HCT116 (cell line): ENCODE measurements around the gene SBF2. TPM values are rescaled to one million over a fixed set of nuclear protein-coding genes. Genes with fewer than 3 reads are reported as not detected.

Experiments used
- ATAC-seq: fragments of 200-7000 bp; cut with Tn5 transposase; 2 replicates; pipeline ENCODE4 v1.9.1; 2020; ENCODE audit warnings: mild to moderate bottlenecking, moderate library complexity
- BruUV-seq: library from RNA; stranded (reverse); fragments of 400-500 nt; replicated peaks from 2 replicates; lab custom pipeline; 2021; lab: Mats Ljungman, UMichigan
- CTCF ChIA-PET: fragments of 300-600 bp; sonication (Branson Sonifier 250); formaldehyde crosslinking; loops from one replicate; lab custom pipeline; 2021; ENCODE audit warnings: antibody characterized with exemption; lab: Charles Lee
- POLR2A ChIA-PET: fragments of 300-600, 350-600 bp; sonication (Branson Sonifier 250); formaldehyde crosslinking; loops from one replicate; lab custom pipeline; 2021; ENCODE audit warnings: antibody characterized with exemption; lab: Charles Lee
- RAD21 ChIA-PET, 2 experiments: fragments of 300-600 bp; sonication (Branson Sonifier 250); formaldehyde crosslinking; loops; one replicate each; lab custom pipeline; 2023; ENCODE audit warnings: low total read pairs in 2 of 2; ENCODE audit not compliant: uncharacterized antibody in 2 of 2, unreplicated experiment in 2 of 2, low non-redundant PET in 1 of 2; lab: Charles Lee
- DNase-seq: peaks from one replicate; pipeline ENCODE4 v3.0.0-alpha.2; 2010; ENCODE audit warnings: low read depth, low spot score
- H2AFZ ChIP-seq: fragments of 200-600 bp; shearing (Covaris generic), sonication (generic); 2 replicates; pipeline ENCODE4 v1.6.1; 2017; ENCODE audit warnings: low read depth, mixed run types, mixed read lengths, antibody characterized with exemption, low read length; ENCODE audit not compliant: poor library complexity, severe bottlenecking
- H3K27ac ChIP-seq: 2 replicates; pipeline ENCODE4 v1.5.1; 2012; ENCODE audit warnings: low read depth, low read length
- H3K27me3 ChIP-seq: fragments of 200-600 bp; sonication (generic); 2 replicates; pipeline ENCODE4 v1.6.1; 2016; ENCODE audit warnings: mixed run types, low read length, mixed read lengths; ENCODE audit not compliant: insufficient read depth
- H3K36me3 ChIP-seq, 2 experiments: fragments of 200-500 bp in 1 of 2; fragments of 200-600 bp in 1 of 2; sonication (Bioruptor generic) in 1 of 2; sonication (generic) in 1 of 2; 2 replicates each; pipeline versions ENCODE4 v1.5.1 to v1.6.1; 2014 to 2016; ENCODE audit warnings: low read length in 2 of 2, inconsistent platforms in 1 of 2, mixed read lengths in 1 of 2, mixed run types in 1 of 2; ENCODE audit not compliant: insufficient read depth in 2 of 2, control insufficient read depth in 1 of 2
- H3K4me1 ChIP-seq, 2 experiments: fragments of 200-600 bp in 1 of 2; sonication (generic) in 1 of 2; 2 replicates each; pipeline versions ENCODE4 v1.5.1 to v1.6.1; 2012 to 2017; ENCODE audit warnings: low read length in 2 of 2, inconsistent platforms in 1 of 2, mild to moderate bottlenecking in 1 of 2, mixed read lengths in 1 of 2, mixed run types in 1 of 2, moderate library complexity in 1 of 2; ENCODE audit not compliant: insufficient read depth in 2 of 2, control insufficient read depth in 1 of 2
- H3K4me2 ChIP-seq: fragments of 200-600 bp; sonication (generic); 2 replicates; pipeline ENCODE4 v1.6.1; 2017; ENCODE audit warnings: mixed run types, low read length, mixed read lengths
- H3K4me3 ChIP-seq, 2 experiments: fragments of 200-600 bp in 1 of 2; sonication (generic) in 1 of 2; replicated peaks in 1 of 2; 2 replicates each; pipeline ENCODE4 v1.5.1; 2011 to 2016; ENCODE audit warnings: low read length in 2 of 2, control low read depth in 1 of 2, low read depth in 1 of 2, mild to moderate bottlenecking in 1 of 2, mixed read lengths in 1 of 2, mixed run types in 1 of 2
- H3K79me2 ChIP-seq: fragments of 200-600 bp; sonication (generic); 2 replicates; pipeline ENCODE4 v1.6.1; 2017; ENCODE audit warnings: mild to moderate bottlenecking, mixed run types, low read length, moderate library complexity, mixed read lengths; ENCODE audit not compliant: insufficient read depth
- H3K9ac ChIP-seq: fragments of 200-600 bp; sonication (generic); 2 replicates; pipeline ENCODE4 v1.6.1; 2016; ENCODE audit warnings: low read length, mixed read lengths
- H3K9me2 ChIP-seq: fragments of 200-600 bp; sonication (generic), shearing (Covaris generic); 2 replicates; pipeline ENCODE4 v1.6.1; 2017; ENCODE audit warnings: mixed run types, mild to moderate bottlenecking, moderate library complexity; ENCODE audit not compliant: insufficient read depth
- H3K9me3 ChIP-seq, 2 experiments: fragments of 200-500 bp in 1 of 2; fragments of 200-600 bp in 1 of 2; sonication (Bioruptor generic) in 1 of 2; sonication (generic) in 1 of 2; 2 replicates each; pipeline ENCODE4 v1.6.1; 2014 to 2017; ENCODE audit warnings: low read length in 2 of 2, mixed read lengths in 2 of 2, inconsistent platforms in 1 of 2, low read depth in 1 of 2, mild to moderate bottlenecking in 1 of 2, mixed run types in 1 of 2, moderate library complexity in 1 of 2; ENCODE audit not compliant: control insufficient read depth in 1 of 2, insufficient read depth in 1 of 2
- H4K20me1 ChIP-seq: fragments of 200-600 bp; sonication (generic), shearing (Covaris generic); 2 replicates; pipeline ENCODE4 v1.6.1; 2017; ENCODE audit warnings: mixed run types, mild to moderate bottlenecking, moderate library complexity; ENCODE audit not compliant: insufficient read depth
- CBX3 ChIP-seq: IDR thresholded peaks from 2 replicates; pipeline ENCODE4 v1.6.1; 2012; ENCODE audit warnings: low read depth
- ELF1 ChIP-seq: IDR thresholded peaks from 2 replicates; pipeline ENCODE4 v1.6.1; 2012; ENCODE audit warnings: low read depth, borderline replicate concordance
- EZH2phosphoT487 ChIP-seq: fragments of 200-600 bp; IDR thresholded peaks from 2 replicates; pipeline ENCODE4 v1.6.1; 2018; ENCODE audit warnings: antibody characterized with exemption, borderline replicate concordance
- FOSL1 ChIP-seq: IDR thresholded peaks from 2 replicates; pipeline ENCODE4 v1.6.1; 2012; ENCODE audit warnings: low read depth
- JUND ChIP-seq: IDR thresholded peaks from 2 replicates; pipeline ENCODE4 v1.6.1; 2012
- POLR2A ChIP-seq: IDR thresholded peaks from 2 replicates; pipeline ENCODE4 v1.7.0; 2011; ENCODE audit warnings: borderline replicate concordance; ENCODE audit not compliant: insufficient read depth, insufficient read length; ENCODE audit errors: extremely low read depth
- RAD21 ChIP-seq: IDR thresholded peaks from 2 replicates; pipeline ENCODE4 v1.6.1; 2012; ENCODE audit warnings: low read depth, mild to moderate bottlenecking
- SIN3A ChIP-seq: IDR thresholded peaks from 2 replicates; pipeline ENCODE4 v1.6.1; 2012; ENCODE audit warnings: low read depth
- SP1 ChIP-seq: IDR thresholded peaks from 2 replicates; pipeline ENCODE4 v1.6.1; 2012; ENCODE audit warnings: low read depth
- SRF ChIP-seq: IDR thresholded peaks from 2 replicates; pipeline ENCODE4 v1.6.1; 2012; ENCODE audit warnings: low read depth
- TCF7L2 ChIP-seq: IDR thresholded peaks from 2 replicates; pipeline ENCODE4 v1.7.0; 2011; ENCODE audit warnings: borderline replicate concordance, inconsistent platforms; ENCODE audit not compliant: insufficient read depth, insufficient read length; ENCODE audit errors: extremely low read depth
- YY1 ChIP-seq: IDR thresholded peaks from 2 replicates; pipeline ENCODE4 v1.6.1; 2011; ENCODE audit warnings: low read length, low read depth, moderate library complexity, mild to moderate bottlenecking; ENCODE audit not compliant: insufficient replicate concordance; ENCODE audit errors: extremely low read depth
- ZFX ChIP-seq: fragments of 450-650 bp; IDR thresholded peaks from 2 replicates; pipeline ENCODE4 v1.6.1; 2017
- intact Hi-C: fragments of 100-400 bp; cut with micrococcal nuclease; formaldehyde crosslinking; loops from 2 replicates; pipeline ENCODE4 v1.10.0; 2022
- total RNA-seq: library from RNA; stranded (reverse); gene quantifications from one replicate; pipeline ENCODE4 v1.2.1, GENCODE V29; 2021; ENCODE audit not compliant: unreplicated experiment
- TF ChIP-seq, protein P1 (sequence below): IDR thresholded peaks from 2 replicates; pipeline ENCODE4 v1.6.1; 2011; ENCODE audit warnings: mild to moderate bottlenecking, low read length, moderate library complexity; ENCODE audit not compliant: insufficient replicate concordance; ENCODE audit errors: extremely low read depth
- TF ChIP-seq, protein P2 (sequence below), 3 experiments: fragments of 200-600 bp in 1 of 3; sonication (generic) in 1 of 3; IDR thresholded peaks in 2 of 3; conservative IDR thresholded peaks in 1 of 3; 2 replicates each; pipeline ENCODE4 v1.5.1; 2012 to 2017; ENCODE audit warnings: low read depth in 2 of 3, low read length in 2 of 3, antibody characterized with exemption in 1 of 3, borderline replicate concordance in 1 of 3, control low read depth in 1 of 3, mild to moderate bottlenecking in 1 of 3, mixed read lengths in 1 of 3, mixed run types in 1 of 3, moderate library complexity in 1 of 3; ENCODE audit not compliant: insufficient read depth in 1 of 3
- TF ChIP-seq, protein P3 (sequence below): IDR thresholded peaks from 2 replicates; pipeline ENCODE4 v1.6.1; 2012

SBF2 gene
- total RNA-seq, 1 experiment from 2014 or later, result 35.0 TPM

DNA sequence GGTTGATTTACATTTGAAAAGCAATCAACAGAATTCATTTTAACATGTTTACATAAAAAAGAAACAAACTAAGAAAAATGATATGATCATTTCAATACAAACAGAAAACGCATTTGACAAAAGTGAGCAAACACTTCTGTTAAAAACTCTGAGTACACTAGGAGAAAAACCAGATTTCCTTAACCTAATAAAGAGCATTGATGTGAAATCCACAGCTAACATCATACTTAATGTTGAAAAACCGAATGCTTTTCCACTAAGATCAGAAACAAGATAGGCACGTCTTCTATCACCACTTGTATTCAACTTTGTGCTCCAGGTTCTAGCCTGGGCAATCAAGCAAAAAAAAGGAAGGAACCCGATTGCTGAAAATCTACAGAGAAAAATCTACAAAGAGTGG is 227.6 kb downstream of the SBF2 start (continued):
- TF ChIP-seq, protein P1, sequence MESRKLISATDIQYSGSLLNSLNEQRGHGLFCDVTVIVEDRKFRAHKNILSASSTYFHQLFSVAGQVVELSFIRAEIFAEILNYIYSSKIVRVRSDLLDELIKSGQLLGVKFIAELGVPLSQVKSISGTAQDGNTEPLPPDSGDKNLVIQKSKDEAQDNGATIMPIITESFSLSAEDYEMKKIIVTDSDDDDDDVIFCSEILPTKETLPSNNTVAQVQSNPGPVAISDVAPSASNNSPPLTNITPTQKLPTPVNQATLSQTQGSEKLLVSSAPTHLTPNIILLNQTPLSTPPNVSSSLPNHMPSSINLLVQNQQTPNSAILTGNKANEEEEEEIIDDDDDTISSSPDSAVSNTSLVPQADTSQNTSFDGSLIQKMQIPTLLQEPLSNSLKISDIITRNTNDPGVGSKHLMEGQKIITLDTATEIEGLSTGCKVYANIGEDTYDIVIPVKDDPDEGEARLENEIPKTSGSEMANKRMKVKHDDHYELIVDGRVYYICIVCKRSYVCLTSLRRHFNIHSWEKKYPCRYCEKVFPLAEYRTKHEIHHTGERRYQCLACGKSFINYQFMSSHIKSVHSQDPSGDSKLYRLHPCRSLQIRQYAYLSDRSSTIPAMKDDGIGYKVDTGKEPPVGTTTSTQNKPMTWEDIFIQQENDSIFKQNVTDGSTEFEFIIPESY, result no peak
- TF ChIP-seq, protein P2, sequence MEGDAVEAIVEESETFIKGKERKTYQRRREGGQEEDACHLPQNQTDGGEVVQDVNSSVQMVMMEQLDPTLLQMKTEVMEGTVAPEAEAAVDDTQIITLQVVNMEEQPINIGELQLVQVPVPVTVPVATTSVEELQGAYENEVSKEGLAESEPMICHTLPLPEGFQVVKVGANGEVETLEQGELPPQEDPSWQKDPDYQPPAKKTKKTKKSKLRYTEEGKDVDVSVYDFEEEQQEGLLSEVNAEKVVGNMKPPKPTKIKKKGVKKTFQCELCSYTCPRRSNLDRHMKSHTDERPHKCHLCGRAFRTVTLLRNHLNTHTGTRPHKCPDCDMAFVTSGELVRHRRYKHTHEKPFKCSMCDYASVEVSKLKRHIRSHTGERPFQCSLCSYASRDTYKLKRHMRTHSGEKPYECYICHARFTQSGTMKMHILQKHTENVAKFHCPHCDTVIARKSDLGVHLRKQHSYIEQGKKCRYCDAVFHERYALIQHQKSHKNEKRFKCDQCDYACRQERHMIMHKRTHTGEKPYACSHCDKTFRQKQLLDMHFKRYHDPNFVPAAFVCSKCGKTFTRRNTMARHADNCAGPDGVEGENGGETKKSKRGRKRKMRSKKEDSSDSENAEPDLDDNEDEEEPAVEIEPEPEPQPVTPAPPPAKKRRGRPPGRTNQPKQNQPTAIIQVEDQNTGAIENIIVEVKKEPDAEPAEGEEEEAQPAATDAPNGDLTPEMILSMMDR (IDR thresholded peaks at IDR 0.05 in 2 of 3, conservative IDR thresholded peaks at IDR 0.05 in 1 of 3; ENCODE audit: borderline replicate concordance in 1 of 3, insufficient read depth in 1 of 3, low read depth in 2 of 3, low read length in 2 of 3), result no peak
- TF ChIP-seq RAD21 (no peak), JUND (no peak), ELF1 (no peak), CBX3 (no peak), SIN3A (no peak), ZFX (no peak), EZH2phosphoT487 (no peak)

DNA sequence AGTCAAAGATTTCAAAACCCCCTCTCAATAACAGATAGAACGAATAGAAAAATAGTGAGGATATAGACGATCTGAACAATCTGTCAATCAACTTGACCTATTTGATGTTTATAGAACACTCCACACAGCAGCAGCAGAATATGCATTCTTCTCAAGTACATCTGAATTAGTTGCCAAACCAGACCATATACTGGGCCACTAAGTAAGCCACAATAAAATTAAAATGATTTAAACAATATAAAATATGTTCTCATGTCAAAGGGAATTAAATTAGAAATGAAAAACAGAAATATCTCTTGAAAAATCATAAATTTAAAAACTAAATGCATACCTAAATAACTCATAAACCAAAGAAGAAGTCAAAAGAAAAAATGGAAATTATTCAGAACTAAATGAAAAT is 229.2 kb downstream of the SBF2 start:
- intact Hi-C loops, result no loop called here
- ChIA-PET CTCF (no interaction called here), POLR2A (no interaction called here), RAD21 (no interaction called here)
- H3K9me2 ChIP-seq, result no peaks in the 10 kb centered on the region
- no peak for DNase-seq
- no peak overlapping the region for H3K4me3 ChIP-seq
- H3K9me3 ChIP-seq, result no peaks in the 10 kb centered on the region
- no peak overlapping the region for H3K27ac ChIP-seq
- H3K27me3 ChIP-seq, result no peaks in the 10 kb centered on the region
- peaks cover 5% of the 10 kb centered on the region; the same call in 1 of the 2 replicates for H3K79me2 ChIP-seq
- H2AFZ ChIP-seq, result no peak overlapping the region
- no peak overlapping the region for H3K9ac ChIP-seq
- no peak overlapping the region for H3K4me2 ChIP-seq
- H3K36me3 ChIP-seq, result no peaks in the 10 kb centered on the region
- ATAC-seq, result no peak
- peaks cover 6 to 9% of the 10 kb centered on the region in 2 experiments; a peak in 3 of 4 replicates for H3K4me1 ChIP-seq
- BruUV-seq, result no TSS peak
- TF ChIP-seq RAD21 (no peak), ZFX (no peak), POLR2A (no peak), TCF7L2 (no peak), JUND (no peak), SRF (no peak), YY1 (no peak), FOSL1 (no peak), EZH2phosphoT487 (no peak), SIN3A (no peak), SP1 (no peak)
- TF ChIP-seq, protein P3, sequence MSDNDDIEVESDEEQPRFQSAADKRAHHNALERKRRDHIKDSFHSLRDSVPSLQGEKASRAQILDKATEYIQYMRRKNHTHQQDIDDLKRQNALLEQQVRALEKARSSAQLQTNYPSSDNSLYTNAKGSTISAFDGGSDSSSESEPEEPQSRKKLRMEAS, result no peak
- TF ChIP-seq, all 23 proteins: peak for 0
- H4K20me1 ChIP-seq, result peaks cover 7% of the 10 kb centered on the region; the same call in 1 of the 2 replicates
